GM18858 (cell line): ENCODE results near the gene TUBB2A.

Source experiments
- ATAC-seq: cut with Tn5 transposase; IDR thresholded peaks from one replicate; pipeline ENCODE4 v1.9.1; 2021; ENCODE audit not compliant: unreplicated experiment

Gene TUBB2A

GRCh38 chr6:3125815-3126214, 31.5 kb downstream of the TUBB2A start:
- ATAC-seq, result no peak

GRCh38 chr6:3124667-3125066, 32.7 kb downstream of the TUBB2A start:
- no peak for ATAC-seq

- no peak for ATAC-seq
These were observed 34.5 kb downstream of the TUBB2A start for GRCh38 chr6:3122823-3123182.

GRCh38 chr6:3120765-3121089, 36.6 kb downstream of the TUBB2A start:
- no peak for ATAC-seq

- peak; percentile 23 for ATAC-seq
These were observed 38.2 kb downstream of the TUBB2A start for GRCh38 chr6:3119040-3119723.

- ATAC-seq, result peak; percentile 63
These were observed 38.8 kb downstream of the TUBB2A start, which contains the start of gene BPHL for GRCh38 chr6:3118353-3119039. BPHL (plus strand) TSS chr6:3118711; CDS start chr6:3118741, 30 bp downstream.

GRCh38 chr6:3117912-3118352, 39.4 kb downstream of the TUBB2A start:
- no peak for ATAC-seq

- no peak for ATAC-seq
These were observed 43.0 kb downstream of the TUBB2A start for GRCh38 chr6:3114377-3114776.

- no peak for ATAC-seq
These were observed 47.6 kb downstream of the TUBB2A start for GRCh38 chr6:3109761-3110160.

- ATAC-seq, result no peak
These were observed 48.5 kb downstream of the TUBB2A start for GRCh38 chr6:3108746-3109414.
